Umbilical cord (tissue), 2 donors: ENCODE results near the gene YWHAG. TPM values are rescaled to one million over a fixed set of nuclear protein-coding genes. Genes with fewer than 3 reads are reported as not detected.
"Not testable (repeated sequence)": the region's sequence is repeated elsewhere in the genome, so short reads cannot be mapped to it uniquely, and the experiment has no call there.

Experiments used
- DNase-seq: peaks from one replicate; pipeline ENCODE4 v3.0.0-alpha.2; 2015; ENCODE audit warnings: low spot score
- total RNA-seq: library from RNA; depleted of rRNA; stranded (reverse); fragments of >200 nt; gene quantifications from one replicate; pipeline ENCODE4 v1.2.3, GENCODE V29; 2014; ENCODE audit warnings: low replicate concordance; ENCODE audit not compliant: insufficient read depth

Gene YWHAG
- total RNA-seq, 1 donor from 2014 or later: 43.6 TPM

- DNase-seq: no peak
Observed at GRCh38 chr7:76325092-76325491, 33.7 kb downstream of the YWHAG start.

DNA sequence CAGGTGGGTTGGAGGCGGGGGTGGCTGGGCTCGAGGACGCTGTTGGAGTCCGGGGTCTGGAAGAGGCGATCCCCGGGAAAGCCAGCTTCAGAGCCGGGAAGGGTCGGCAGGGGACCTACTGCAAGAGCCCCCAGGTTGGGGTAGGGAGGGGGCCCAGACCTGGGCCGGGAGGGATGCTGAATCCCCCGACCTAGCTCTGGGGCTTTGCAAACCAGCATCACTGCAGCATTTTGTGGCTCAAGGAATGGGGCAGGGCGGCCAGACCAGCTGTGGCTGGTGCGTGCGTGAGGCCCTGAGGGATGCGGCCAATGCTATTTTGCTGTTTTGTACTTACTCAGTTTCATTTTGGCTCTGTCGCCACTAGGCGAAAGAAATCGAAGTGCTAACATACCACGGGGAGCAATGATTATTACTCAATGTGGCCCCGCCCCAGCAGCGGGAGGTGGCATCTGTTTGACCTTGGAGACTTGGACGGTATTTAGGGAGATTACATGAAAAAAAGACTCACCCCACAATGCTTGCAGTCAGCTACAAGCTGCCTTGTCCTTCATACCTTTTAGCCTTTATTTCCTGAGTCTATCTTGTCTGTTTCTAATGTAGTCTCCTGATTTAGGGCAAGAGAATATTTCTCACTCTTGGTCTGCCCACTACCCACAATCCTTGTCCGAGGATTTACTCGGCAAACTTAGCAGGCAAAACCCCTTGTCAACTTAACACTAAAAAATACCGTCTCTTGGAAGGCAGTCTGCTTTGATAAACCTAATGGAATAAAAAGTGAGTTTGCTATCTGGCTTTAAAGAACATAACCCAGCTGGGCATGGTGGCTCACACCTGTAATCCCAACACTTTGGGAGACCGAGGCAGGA, 40.1 kb downstream of the YWHAG start:
- DNase-seq: peak; percentile 83

DNA sequence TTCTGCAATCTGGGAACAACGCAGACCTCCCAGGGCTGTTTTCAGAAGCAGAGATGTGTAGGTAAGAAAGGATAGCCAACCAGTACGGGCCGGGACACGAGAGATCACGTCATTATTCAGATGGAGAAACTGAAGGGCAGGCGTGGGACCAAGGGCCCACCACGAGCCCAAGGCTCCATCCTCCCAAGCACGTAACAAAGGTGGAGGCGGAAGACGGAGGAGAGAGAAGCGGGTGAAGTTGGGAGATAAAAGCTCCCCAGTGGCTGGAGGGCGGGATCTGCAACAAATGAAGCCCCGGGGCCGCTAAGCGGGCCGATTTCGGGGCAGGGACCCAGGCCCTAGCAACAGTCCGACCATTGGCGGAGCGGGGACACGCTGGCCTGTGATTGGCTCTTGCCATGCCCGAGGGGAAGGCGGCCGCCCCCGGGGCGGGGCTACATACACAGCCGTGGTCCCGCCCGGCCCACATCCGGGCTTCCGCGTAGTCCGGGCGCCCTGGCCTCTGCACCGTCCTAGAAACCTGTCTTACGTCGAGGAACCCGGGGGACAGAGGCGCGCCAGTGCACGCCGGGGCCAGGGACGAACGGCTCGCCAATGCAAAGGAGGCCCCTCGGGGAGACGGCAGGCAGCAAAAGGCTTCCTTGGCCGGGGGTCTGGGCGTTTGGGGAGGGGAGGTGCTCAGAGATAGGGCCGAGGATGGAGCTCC, 40.9 kb downstream of the YWHAG start:
- DNase-seq: peak; percentile 98

- no peak for DNase-seq
Observed at GRCh38 chr7:76316984-76317781, 41.6 kb downstream of the YWHAG start.

DNA sequence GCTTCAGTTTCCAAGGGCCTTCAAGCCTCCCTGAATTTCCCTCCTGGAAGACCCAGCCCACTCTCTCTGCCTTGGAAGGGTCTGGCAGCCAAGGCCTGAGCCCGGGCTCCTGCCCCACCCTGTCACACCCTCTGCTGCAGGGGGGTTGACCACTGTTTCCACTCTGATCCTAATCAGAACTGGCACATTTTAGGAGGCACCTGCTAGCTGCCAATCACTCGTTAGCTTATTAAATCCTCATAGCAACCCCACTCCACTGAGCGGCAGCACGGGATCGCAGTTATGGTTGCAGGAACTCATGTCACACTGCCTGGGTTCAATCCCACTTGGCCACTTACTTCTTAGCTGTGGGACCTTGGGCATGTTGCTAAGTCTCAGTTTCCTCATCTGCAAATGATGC, 43.4 kb downstream of the YWHAG start:
- no peak for DNase-seq

DNA sequence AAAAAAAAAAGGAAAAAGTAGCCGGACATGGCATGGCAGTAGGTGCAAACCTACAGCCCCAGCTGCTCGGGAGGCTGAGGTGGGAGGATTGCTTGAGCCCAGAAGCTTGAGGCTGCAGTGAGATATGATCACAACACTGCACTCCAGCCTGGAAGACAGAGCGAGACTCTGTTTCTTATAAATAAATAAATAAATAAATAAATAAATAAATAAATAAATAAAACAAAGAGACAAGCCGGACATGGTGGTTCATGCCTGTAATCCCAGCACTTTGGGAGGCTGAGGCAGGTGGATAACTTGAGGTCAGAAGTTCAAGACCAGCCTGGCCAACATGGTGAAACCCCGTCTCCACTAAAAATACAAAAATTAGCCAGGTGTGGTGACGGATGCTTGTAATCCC, 44.1 kb downstream of the YWHAG start:
- DNase-seq: not testable (repeated sequence)

- DNase-seq: peak; percentile 95
Observed at GRCh38 chr7:76314042-76314721, 44.6 kb downstream of the YWHAG start.

DNA sequence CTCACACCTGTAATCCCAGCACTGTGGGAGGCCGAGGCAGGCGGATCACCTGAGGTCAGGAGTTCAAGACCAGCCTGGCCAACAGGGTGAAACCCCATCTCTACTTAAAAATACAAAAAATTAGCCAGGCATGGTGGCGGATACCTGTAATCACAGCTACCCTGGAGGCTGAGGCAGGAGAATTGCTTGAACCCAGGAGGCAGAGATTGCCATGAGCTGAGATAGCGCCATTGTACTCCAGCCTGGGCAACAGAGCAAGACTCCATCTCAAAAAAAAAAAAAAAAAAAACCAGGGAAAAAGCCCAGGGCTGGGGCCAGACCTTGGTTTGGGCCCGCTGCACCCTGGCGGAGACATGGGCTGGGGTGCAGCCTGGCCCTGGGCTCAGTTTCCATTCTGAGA, 47.0 kb downstream of the YWHAG start:
- not testable (repeated sequence) for DNase-seq

DNA sequence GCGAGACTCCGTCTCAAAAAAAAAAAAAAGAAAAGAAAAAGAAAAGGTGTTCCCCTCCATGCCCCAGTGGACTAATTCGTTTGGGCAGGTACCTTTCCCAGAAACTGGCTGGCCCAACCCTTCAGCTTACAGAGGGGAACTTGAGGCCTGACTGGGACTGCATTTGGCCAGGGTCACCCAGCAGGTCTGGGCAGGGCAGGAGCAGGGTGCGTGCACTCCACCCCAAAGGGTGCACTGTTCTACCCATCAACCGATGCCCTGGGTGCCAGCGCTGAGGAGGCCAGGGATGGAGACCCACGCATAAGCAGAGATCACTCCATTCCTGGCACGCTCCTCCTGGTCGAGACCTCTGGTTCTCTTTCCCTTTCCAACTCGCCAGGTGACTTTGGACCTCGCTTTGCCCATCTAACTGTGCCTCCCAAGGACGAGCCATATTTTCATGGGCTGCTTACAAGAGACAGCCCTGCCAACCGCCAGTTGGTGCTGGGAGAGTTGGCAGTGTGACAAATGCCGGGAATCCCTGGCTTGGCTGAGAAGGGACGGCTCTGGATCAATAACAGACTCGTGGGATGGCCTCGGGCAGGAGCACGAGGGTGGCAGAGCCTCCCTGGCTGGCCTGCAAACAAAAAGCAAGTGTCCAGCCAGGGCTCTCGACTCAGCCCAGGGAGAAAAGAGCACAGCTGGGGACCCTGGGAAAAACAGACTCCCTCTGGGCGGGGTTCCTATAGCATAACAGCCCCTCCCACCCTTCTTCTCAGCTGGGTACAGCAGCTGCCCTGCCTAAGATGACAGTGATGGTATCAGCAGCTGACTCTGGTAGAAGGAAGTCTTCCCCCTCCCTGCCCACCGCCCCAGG, 48.5 kb downstream of the YWHAG start:
- peak; percentile 66 for DNase-seq

GRCh38 chr7:76309341-76310101, 49.3 kb downstream of the YWHAG start:
- not testable (repeated sequence) for DNase-seq

- DNase-seq: not testable (repeated sequence)
Observed at GRCh38 chr7:76308874-76309273, 49.9 kb downstream of the YWHAG start.

- no peak for DNase-seq
Observed at GRCh38 chr7:76304888-76305375, 53.9 kb downstream of the YWHAG start.

DNA sequence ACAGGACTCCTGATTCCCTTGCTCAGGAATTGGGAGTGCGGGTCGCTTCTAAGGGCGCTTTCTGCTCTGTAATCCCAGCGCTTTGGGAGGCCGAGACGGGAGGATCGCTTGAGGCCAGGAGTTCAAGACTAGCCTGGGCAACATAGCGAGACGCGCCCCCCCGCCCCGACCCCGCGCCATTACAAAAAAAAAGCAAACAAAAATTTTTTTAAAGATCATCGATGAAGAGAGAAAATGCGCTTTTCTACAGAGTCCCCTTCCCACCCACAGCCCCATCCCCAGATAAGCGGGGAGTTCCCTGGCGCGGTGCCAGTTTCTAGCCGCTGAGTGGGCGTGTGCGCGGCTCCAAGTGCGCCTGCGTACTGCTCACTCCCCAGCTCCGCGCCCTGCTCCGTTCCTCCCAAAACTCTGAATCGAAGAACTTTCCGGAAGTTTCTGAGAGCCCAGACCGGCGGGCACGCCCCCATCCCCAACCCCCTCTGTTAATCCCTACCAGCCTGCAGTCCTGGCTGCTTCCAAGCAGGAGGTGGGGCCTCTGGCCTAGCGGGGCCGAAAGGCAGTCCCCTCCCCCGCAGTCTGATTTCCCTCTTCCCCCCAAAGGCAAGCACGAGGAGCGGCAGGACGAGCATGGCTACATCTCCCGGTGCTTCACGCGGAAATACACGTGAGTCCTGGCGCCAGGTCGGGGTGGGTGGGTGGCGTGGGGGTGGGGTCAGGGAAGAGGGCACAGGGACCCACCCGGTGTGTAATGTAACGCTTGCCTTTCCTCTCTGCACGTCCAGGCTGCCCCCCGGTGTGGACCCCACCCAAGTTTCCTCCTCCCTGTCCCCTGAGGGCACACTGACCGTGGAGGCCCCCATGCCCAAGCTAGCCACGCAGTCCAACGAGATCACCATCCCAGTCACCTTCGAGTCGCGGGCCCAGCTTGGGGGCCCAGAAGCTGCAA, 55.3 kb downstream of the YWHAG start:
- DNase-seq: peak; percentile 98

DNA sequence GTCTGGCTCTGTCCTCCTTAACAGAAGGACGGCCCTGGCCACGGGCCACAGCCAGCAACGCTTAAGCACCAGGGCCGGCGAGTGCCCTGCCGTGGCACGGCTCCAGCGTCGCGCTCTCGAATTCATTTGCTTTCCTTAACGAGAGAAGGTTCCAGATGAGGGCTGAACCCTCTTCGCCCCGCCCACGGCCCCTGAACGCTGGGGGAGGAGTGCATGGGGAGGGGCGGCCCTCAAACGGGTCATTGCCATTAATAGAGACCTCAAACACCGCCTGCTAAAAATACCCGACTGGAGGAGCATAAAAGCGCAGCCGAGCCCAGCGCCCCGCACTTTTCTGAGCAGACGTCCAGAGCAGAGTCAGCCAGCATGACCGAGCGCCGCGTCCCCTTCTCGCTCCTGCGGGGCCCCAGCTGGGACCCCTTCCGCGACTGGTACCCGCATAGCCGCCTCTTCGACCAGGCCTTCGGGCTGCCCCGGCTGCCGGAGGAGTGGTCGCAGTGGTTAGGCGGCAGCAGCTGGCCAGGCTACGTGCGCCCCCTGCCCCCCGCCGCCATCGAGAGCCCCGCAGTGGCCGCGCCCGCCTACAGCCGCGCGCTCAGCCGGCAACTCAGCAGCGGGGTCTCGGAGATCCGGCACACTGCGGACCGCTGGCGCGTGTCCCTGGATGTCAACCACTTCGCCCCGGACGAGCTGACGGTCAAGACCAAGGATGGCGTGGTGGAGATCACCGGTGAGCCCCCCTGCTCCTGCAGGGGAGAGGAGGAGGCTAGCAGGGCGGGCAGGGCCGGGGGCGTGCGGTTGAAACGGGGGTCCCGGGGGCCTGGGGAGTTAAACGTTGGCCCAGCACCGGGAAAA, 56.2 kb downstream of the YWHAG start, which contains the start of gene HSPB1:
TSS of gene HSPB1 (plus strand) at position 327 of the 855 bp plus-strand sequence. CDS start at position 367, 40 bp downstream.
- peak; percentile 97 for DNase-seq

DNA sequence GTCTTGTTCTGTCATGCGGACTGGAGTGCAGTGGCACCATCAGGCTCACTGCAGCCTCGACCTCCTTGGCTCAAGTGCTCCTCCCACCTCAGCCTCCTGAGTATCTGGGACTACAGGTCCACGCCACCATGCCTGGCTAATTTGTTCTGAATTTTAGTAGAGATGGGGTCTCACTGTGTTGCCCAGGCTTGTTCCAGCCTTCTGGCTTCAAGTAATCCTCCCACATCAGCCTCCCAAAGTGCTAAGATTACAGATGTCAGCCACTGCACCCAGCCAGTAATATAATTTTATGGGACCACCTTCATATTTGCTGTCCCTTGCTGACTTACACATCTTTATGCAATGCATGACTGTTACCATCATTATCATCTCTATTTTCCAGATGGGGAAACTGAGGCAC, 57.8 kb downstream of the YWHAG start:
- no peak for DNase-seq

DNA sequence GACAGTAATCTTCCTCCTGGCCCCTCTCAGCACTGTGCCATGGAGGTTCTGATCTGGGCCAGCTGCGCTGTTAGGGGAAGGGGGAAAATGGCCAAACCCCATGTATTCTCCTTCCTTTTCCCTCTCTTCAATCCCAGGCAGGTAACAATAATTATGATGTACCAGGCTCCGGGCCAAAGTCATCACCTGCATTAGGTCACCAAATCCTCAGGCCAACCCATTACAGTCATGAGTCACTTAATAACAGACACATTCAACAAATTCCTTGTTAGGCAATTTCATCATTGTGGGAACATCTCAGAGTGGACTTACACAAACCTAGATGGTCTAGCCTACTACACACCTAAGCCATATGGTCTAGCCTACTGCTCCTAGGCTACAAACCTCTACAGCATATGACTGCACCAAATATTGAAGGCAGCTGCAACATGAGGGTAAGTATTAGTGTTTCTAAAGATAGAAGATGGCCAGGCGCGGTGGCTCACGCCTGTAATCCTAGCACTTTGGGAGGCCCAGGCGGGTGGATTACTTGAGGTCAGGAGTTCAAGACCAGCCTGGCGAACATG, 58.5 kb downstream of the YWHAG start:
- peak; percentile 20 for DNase-seq
